GM19463 (cell line): ENCODE data around the gene KCNE1.

ENCODE experiments used
- ATAC-seq: cut with Tn5 transposase; IDR thresholded peaks from one replicate; pipeline ENCODE4 v1.9.1; 2021; ENCODE audit warnings: mild to moderate bottlenecking, moderate library complexity; ENCODE audit not compliant: unreplicated experiment

The KCNE1 gene

GRCh38 chr21:34536311-34536710, 24.3 kb upstream of the KCNE1 start:
- no peak for ATAC-seq

- ATAC-seq: no peak
Measured at GRCh38 chr21:34535886-34536285, 23.9 kb upstream of the KCNE1 start.

- ATAC-seq: peak; percentile 70
Measured at GRCh38 chr21:34534522-34534921, 22.5 kb upstream of the KCNE1 start.

DNA sequence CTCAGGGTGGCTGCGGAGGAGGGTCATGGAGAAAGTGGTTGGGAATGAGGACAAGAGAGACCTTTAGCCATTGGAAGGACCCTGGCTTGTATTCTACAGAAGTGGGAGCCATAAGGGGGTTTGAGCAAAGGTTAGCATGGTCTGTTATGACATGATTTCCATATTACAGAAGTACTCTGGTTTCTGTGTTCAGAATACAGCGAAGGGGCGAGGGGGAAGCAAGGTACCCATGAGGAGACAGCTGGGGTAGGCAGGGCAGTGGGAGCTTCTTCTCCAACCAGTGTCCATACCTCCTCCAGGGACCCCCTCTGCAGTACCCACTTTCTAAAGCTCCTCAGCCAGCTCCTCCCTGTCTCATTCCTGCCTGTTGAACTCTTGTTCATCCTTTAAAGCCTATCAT, 21.9 kb upstream of the KCNE1 start:
- no peak for ATAC-seq

DNA sequence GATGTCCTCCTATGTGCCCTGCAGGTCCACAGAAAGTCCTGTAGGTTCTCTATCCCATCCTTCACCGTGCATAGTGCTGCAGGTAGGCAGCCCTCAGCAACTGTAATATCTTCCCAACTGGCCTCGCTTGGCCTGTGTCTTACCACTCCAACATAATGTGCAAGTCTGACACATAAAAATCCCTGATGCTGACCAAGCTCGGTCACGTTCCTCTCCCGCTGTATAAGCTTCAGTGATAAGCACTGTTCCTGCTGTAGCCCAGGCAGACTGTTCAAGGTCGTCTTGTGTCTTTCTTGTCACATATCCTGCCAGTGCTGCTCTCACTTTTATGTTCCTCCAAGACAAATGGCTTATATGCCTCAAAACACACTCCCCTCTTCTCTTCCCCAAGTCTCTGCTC, 19.4 kb upstream of the KCNE1 start:
- ATAC-seq: no peak

DNA sequence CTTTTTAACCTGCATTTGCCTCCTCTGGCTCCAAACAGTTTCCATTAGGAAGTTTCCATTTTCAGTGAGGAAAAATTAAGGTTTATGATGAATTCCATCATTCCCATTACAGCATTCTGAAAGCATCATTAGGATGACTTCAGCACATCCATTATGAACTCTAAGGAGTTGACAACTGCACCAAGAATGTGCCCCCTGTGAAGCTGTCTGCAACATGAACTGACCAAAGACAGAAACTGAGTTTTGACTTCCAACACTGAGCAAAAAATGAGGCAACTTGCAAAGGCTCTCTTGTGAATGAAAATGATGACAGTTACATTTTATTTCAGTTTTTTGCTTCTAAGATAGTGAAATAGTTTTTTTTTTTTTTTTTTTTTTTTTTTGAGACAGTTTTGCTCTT, 18.3 kb upstream of the KCNE1 start:
- no peak for ATAC-seq

- no peak for ATAC-seq
Measured at GRCh38 chr21:34528131-34528561, 16.1 kb upstream of the KCNE1 start.

DNA sequence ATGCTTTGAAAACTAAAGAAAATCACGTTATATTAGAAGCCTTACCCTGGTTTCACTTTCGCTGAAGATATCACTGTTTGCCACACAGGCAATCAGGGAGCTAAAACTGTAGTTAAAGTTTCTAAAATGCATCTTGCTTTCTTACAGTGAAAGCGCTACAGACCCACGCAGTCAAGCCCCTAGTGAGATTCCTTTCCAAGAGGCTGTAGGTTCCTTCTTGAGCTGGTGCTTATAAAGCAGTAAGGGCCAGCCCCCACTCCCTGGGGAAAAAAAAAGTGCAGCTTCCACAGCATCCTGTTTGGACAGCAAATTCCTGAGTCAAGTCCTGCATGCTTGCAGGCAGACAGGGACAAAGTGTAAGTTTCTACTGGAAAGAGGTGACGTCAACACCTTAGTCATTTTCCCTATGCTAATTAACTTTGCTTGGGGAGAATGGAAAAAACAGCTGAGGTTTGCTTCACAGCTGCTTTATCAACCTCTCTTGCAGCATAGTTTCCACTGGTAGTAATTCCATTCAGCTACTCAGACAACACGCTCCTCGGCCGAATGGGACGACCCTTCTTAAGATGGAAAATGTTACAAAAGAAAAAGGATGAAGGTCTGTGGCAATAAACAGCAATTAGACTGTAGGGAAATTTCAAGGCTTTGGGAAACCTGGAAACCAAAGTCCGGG, 14.7 kb upstream of the KCNE1 start:
- ATAC-seq: peak; percentile 65

- no peak for ATAC-seq
Measured at GRCh38 chr21:34526241-34526617, 14.2 kb upstream of the KCNE1 start.

- ATAC-seq: no peak
Measured at GRCh38 chr21:34524646-34525601, 12.9 kb upstream of the KCNE1 start.

GRCh38 chr21:34523019-34523555, 11.1 kb upstream of the KCNE1 start:
- no peak for ATAC-seq

DNA sequence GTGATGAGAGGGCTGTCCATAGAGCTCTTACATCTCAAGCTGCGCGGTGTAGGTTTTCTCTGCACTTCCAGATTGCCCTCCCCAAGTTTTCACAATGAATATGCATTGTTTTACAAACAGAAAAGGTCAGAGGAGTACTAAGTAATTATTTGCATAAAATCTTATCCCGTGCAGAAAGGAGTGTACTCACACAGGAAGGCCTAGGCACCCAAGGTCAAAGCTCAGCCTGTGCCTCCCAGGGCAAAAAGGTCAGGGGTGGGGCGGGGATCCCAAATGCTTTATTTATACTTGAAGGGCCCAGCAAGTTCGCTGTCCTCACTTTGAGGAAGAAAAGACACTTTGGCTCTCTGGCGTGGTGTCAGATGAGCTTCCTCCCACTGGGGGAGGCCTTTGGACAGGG, 10.3 kb upstream of the KCNE1 start:
- no peak for ATAC-seq

DNA sequence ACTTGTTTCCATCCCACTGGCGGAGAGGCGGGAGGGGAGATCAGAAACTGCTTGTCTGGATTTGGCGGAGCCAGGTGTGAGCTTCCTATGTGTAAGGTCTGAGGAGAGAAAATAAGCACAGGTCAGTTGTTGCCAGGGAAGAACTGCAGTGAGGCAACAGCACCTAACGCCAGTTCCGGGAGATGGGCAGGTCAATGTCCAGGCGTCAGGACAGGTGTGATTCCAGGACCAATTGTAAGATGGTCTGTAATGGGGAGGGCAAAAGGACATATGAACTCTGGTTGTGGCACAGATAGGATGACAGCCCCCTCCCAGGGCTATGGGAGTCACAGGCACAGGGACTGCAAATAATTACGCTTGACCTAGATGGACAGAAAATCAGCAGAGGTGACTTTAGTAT, 9.6 kb upstream of the KCNE1 start:
- ATAC-seq: no peak

DNA sequence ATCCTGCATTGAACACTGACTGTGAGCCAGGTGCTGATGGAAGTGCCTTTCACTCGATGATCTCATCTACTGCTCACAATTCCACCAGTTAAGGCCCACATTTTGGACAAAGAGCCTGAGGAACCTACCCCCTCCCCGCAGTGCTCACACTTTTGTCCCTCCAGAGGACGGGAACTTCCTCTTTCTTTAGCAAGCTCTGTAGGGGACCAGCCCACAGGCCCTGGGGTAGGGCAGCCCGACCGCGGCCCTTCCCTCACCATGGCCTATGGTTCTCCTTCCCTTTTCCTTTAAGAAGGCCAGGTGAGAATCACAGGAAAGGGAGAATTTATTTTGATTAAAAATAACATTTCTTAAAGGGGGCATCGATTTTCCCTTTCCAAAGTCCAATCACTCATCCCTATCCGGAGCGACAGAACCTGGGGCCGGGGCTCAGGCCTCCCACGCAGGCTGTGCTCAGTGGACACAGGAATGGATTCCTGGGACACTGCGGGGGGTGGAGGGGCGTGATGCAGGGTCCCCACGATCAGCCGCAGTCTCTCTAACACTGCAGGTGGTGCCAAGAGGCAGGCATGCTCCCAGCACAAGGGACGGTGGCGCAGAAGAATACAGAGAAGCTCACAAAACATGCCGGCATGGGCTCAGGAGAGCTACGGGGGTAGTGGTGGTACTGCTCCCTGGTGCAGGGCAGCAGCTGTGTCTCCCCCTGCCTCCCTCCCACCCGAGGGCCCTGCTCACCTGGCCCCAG, 8.9 kb upstream of the KCNE1 start:
- no peak for ATAC-seq

GRCh38 chr21:34520281-34520680, 8.3 kb upstream of the KCNE1 start:
- ATAC-seq: no peak

DNA sequence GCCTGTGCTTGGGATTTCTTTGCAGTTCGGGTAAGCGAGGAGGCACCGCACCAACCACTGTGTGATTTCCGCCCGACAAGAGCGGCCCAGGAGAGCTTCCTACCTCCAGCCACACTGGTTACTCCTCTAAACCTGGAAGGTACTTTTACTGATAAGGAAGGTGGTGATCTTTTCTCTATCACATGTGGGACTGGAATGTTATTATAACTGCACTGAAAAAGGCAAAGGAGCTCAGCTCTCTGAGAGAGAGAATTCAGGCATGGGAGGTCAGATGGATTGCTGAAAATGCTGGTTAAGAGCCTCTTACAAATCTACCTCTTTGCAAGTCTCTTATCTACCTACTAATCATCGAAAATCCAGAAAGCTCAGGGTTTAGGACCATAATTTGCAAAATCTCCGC, 7.7 kb upstream of the KCNE1 start:
- no peak for ATAC-seq

DNA sequence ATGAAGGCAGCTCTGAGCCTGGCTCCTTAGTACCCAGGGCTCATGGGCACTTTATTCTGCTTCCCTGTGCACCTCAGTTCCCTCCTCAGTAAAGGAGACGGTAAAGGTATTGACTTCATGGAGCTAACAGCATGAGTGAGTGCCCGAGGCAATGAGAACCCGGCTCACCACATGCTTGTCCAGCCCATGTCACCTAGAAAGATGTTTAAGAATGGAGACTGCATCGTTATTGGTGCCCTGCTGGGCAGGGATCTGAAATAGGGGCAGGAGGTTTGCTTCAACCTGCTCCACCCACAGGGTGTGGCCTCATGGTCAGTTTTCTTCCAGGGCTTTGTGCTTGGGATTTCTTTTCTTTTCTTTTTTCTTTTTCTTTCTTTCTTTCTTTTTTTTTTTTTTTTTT, 7.0 kb upstream of the KCNE1 start:
- ATAC-seq: no peak

DNA sequence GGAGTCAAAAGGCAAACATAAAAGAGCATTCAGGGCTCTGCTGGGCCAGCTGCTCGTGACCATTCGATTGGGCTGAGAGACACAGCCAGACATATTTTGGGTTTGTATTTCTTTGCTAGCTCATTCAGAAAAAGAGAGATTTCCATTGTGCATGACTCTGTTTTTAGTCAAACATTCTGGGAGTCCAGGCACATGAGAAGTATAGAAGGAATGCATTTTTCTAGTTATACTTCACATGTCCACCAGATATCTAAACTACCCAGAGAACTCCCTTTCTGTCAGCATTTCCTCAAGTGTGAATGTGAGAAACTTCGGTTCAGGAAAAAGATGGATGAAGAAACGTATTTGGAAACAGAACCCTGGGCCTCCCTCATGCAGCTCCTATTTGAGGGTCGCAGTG, 6.3 kb upstream of the KCNE1 start:
- no peak for ATAC-seq

- ATAC-seq: no peak
Measured at GRCh38 chr21:34517491-34518245, 5.7 kb upstream of the KCNE1 start.

DNA sequence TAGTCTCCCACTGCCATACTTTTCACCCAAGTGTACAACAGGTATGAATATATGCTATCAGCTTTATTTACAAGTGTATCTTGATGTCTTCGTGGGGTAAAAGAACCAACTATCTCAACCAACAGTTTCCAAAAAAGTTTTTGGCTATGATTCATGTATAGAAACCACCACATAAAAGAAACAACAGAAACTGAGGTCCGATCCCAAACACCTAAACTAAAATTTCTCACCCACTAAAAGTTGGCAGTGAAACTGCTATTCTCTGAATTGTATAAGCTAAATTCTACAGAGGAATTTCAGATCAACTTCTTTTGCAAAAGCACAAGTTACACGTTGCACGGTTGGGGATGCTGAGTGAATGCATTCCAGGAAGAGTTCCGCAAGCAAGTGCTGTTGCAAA, 5.0 kb upstream of the KCNE1 start:
- no peak for ATAC-seq
